OCI-M2 (cell line): Measurements from ENCODE around the gene SCN10A.

ENCODE experiments used
- DNase-seq: peaks from one replicate; lab custom pipeline; 2025; ENCODE audit not compliant: unreplicated experiment; lab: John Stamatoyannopoulos, UW

SCN10A gene

DNA sequence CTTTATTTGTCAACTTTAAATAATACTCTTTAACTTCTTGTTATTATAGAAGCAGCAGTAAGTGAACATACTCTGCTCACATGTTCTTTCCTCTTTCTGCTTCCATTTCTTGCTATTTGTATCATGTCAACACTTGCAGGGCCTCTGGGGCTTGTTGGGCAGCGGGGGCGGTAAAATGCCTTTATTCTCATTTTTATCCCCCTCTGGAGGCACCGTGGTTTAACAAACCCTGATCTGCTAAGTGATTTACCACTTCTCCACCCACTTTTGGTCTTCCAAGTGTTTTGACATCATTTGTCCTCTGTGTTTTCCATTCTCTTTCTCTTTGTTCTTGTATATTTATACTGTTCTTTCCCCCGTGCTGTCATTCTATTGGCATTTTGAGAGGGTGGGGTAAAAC is 33.9 kb downstream of the SCN10A start:
- DNase-seq: no peak

DNA sequence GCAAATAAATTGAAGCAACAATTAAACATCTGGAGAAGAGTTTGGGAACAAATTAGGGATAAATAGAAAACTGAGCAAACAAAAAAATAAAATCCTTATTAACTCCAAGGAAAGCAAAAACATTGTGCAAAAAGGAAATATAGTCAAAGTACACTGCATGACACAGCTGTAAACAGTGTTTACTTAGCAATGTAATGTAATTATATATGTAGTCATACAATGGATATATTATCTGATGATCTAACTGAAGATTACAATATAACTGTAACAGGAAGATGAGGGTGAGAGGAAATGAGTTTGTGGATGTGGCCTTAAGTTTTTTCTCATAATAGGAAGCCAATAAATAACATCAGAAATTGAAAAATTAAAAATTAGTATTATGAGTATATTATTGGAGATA is 42.5 kb downstream of the SCN10A start:
- DNase-seq: no peak

DNA sequence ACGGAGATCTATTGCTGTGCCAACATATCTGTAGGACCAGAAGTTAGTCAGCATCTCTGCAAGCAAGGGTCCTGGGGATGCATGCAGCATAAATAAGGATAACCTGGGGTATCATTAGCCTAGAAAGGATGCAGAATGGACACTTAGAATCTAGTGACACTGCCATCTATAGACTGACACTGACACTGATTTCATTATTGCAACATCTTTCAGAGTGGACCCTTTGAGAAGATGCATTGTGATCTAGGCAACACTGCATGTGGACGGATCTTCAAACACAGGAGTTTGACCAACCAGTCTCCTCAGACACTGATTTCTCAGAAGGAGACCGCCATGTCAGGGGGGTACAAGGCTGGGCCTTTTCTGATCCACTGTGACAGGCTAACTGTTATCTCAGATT is 52.4 kb downstream of the SCN10A start:
- DNase-seq: no peak

DNA sequence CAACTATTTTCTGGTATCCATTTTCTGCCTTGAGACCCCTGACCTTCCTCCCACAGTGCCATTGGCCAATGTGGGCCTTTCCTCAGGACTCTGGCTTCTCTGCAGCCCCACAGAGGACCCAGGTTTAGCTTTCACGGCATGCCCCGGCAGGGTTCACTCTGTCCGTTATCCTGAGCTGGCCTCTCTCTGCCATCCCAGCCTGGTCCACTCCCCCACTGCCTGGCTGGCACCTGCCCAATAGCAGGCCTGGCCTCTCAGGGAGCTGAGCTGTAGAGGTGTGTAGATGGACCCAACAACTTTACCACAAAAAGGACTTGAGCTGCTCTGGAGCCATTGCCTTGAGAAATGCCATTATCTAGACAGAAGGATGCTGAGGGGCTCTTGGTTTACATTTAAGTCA is 57.5 kb downstream of the SCN10A start:
- no peak for DNase-seq

DNA sequence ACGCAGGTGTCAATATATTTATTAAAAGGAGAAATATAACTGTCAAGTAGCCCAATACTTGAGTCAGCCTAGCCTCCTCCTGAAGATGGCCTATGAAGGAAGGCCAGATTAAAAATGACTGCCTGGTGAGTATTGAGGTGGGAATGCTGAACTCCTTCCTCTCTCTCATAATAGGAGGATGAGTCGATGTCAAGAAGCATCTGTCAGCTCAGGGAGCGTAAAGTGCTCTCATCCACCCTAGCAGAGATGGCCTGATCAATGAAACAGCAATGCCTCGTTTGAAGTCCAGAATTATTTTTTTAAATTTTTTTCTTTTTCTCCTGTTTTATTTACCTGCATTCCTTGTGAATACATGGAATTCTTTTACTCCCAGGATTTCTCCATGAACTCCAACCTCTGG is 58.3 kb downstream of the SCN10A start:
- no peak for DNase-seq

DNA sequence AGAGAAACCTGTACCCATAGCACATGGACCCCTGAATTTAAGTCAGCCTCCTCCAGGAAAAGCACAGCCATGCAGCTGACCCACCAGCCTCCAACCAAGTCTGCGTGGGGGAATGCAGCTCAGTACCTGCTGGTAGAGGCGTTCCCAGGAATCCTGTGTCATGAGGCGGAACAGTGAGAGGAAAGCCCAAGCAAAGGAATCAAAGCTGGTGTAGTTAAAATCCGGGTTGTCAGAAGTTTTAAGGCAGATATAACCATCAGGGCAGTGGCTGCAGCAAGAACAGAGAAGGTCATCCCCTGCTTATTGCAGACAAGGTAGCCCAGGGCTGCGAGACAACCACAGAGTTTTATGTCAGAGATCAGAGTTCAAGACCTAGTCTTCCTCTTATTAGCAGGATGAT is 59.1 kb downstream of the SCN10A start:
- DNase-seq: no peak

DNA sequence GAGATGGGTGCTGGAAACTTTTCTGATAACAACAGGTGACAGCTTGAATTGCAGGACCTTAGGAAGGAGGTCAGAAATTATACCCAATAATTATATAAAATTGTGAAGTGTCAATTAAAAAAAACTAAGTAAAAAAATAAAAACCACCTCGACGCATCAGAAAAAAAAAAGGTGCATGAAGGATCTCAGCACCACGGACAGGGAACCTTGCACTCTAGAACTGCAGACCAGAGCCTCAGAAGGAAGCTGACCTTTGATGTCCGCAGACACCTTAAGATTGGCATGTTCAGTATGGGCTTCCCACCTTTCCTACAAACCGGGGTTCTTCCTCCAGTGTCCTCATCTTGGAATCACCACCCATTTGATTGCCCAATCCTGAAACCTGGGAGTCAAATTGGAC is 60.9 kb downstream of the SCN10A start:
- DNase-seq: no peak

DNA sequence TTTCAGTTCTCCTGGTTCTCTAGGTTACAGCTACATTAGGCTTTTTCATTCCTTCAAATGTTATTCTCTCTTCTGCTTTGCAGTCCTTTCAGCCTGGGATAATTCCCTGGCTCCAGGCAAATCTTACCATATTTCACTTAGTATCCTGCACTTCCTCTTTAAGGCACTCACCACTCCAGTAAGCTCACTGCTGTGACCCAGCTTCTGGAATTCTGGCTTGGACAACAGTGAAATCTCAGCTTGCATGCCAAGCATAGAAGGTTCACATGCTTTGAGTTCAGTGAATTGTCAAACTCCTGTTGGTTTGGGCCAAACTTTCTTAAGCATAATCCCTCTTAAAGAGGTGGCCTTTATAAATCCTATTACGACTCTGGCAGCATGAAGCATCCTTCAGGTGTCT is 69.4 kb downstream of the SCN10A start:
- no peak for DNase-seq

DNA sequence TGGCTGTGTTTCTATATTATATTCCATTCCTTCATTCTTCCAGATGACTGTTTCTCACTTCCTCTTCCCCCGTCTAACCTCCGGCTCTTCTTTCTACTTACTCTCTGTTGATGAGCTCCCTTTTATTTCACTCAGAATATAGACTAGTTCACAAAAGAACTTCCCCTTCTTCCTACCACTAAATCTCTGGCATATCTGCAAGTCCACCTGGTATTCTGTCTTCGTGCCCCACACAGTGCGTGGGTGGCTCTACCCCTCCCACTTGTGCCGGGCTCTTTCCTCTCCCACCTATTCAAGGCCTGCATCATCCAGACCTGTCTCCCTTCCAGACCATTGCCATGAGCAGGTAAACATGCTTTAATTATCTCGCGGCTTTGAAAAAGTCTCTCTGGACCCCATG is 73.0 kb downstream of the SCN10A start:
- no peak for DNase-seq

DNA sequence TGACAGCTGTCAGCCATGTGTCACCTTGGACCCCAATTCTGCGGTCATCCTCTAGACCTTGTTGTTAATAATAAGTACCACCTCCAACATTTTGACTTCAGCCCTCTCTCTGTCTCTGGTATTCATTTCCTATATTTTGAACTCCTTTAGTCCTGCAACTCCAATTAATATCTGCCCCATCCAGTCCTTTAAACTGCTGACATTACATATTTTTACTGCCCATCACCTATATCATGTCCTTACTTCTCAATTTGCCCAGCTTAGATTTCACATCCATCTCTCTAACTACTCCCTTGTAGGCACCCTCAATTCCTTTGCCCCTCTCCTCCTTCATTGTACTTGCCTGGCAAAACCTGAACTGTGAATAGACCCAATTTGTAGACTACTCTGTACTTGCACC is 73.5 kb downstream of the SCN10A start:
- no peak for DNase-seq

DNA sequence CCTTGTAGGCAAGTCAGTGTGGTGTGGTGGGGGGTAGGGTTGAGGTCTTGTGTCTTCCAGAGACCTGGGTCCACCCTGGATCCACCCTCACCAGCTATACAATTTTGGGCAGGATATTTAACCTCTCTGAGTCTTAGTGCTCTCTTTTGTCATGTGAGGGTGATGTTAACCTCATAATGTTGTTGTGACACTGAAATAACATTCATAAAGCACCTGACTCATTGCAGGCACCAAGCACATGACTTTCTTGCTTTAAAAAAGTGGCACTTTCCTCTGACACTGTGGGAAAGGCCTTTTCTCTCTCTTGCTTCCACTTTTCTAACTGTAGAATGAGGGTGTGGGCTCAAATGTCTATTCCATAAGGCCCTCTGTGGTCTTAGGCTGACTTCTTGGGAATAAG is 75.5 kb downstream of the SCN10A start:
- no peak for DNase-seq

DNA sequence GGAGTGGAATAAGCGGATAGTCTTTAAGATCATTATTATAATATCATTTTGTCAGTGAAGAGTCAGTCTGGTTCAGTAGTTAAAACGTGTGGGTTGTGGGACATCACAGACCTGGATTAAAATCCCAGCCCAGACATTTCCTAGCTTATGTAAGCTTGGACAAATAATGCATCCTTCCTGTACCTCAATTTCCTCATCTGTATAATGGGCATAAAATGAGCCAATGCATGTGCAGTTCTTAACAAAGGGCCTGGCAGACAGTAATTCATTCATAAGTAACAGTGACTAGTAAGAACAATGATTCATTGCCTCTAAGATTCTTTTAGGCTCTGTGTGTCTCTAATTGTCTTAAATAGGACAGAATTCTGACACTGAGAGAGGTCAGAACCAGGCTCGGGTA is 76.1 kb downstream of the SCN10A start:
- no peak for DNase-seq

DNA sequence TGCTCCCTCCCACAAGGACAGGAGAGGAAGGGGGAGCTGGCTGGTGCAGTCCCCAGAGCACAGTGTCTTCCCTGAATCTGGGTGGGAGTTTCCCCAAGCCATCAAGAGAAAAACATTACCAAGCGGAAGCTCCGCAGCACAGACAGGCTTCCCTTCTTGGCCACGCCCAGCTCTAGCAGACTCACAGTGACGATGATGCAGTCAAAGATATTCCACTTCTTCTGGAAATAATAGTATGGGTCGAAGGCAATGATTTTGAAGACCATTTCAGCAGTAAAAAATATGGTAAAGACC is 76.7 kb downstream of the SCN10A start:
- DNase-seq: no peak

DNA sequence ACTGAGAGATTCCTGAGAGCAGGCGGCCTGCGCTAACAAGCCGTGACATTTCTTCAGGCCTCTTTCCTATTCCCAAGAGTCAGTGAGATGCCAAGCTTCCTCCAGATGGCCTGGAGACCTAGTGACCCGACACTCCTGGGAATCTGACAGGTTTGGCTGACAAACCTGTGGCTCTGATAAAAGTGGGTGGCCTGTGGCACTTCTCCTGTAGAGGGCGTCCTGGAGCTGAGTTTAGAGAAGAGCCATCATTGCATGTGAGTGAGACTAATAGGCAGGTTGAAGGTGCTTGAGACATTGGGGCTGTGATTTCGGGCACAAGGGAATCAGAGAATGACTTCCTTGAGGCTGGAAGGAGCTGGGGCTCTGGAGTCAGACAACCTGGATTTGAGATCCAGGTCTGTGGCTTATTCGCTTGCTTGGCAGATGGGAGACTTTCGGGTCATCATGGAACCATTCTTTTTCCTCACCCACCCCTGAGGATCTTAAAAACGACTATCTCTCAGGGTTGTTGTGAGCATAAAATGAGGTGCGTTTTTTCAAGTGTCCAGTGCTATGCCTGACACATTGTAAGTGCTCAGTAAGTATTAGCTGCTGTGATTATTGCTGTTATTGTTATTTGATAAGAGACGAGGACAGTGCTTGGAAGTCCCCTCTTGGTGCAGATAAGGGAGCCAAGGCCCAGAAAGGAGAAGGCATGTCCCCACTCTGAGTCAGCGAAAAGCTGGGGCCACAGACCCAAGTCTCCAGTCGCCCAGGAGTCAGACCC is 77.2 kb downstream of the SCN10A start:
- no peak for DNase-seq

DNA sequence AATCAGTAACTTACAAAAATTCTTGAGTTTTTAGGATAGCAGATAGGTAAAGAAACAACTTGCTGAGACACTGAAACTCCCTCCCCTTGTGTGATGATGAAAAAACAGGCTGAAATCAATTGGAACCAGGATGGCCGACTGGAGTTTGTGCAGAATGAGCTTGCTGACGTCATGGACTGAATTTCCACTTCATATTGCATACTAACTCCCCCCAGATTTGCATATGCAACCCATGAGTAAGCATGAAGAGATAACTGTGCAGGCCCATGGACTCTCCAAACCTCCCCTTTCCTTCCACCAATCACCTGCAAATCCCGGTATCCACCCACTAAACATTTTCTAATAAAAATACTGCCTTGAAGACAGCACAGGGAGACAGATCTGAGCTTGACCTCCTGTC is 84.5 kb downstream of the SCN10A start:
- no peak for DNase-seq

DNA sequence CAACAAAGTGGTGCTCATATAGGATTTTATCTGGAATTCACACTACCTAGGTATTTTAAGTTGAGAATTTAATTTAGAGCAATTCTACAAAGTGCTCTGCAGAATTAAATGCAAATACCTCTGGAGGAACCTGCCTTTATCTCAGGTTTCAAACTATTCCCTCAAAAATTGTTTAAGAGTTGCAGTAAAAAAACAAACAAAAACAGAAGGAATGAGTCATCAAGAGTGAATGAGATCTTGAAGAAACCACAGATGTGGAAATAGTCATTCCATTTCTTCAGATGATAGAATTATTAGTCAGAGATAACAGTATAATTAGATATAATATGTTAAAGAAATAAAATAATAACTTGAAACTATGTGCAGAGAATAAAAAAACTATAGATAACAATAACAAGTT is 85.7 kb downstream of the SCN10A start:
- no peak for DNase-seq

DNA sequence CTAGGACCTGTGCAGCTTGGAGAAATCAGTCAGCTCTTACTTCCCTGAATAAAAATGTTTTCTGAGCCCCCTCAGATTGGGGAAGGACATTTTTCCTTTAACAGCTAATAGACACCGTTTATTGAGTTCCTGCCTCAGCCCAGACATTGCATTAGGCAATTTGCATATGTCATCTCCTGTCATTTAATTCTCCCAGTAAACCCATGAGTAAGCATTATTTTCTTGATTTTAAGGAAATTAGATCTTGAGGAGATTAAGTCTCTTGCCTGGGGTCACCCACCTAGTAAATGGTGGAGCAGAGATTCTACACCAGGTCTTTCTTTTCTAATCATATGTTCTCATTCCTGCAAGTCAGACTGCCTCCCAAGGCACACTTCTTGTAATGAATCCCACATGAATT is 88.0 kb downstream of the SCN10A start:
- no peak for DNase-seq

DNA sequence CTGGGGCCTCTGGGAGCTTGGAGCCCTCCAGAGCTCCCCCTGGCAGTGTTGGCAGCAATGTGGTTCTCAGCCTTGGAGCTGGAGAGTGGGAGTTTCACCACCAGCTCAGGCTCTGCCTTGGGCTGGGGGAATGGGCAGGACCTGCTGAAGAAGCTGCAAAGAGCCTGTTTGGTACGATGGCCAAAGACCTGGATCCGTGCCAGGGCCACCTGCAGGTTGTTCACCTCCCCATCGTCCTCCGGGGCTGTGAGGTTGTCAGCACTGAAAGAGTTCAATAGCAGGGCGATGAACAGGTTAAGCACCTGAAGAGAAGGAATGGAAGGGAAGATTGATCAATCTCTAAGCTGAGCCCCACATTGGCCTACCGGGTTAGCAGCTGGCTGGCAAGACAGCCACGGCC is 89.3 kb downstream of the SCN10A start:
- DNase-seq: no peak

DNA sequence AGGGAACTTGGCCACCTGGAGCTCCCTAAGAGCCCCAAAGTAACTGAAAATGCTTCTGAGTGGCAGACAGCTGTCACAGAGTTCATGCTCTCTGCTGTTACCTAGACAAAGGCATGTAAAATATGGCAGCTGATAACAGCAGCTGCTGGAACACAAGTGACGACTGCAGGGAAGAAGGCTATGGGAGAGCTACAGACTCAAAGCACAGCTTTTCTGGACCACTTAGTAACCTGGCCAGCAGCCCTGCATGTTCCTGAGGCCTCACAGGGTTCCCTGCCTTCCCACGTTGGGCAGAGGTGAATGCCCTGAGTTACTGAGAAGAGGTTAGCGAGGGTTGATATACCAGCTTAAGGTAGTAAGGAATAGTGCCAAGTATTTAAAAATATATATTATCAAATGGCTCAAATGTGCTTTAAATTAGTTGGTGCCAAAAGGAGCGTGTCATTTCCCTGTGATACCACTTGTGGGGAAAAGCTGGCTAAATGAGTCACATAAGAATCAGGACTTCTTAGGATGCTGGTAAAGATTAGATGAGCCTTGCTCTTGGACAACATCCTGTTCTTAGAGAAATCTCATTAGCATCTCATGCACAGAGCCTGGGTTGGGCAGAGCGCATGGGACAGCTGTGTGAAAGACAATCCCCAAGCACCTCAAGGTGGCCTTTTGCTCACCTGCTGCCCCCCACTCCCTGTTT is 90.1 kb downstream of the SCN10A start:
- no peak for DNase-seq

DNA sequence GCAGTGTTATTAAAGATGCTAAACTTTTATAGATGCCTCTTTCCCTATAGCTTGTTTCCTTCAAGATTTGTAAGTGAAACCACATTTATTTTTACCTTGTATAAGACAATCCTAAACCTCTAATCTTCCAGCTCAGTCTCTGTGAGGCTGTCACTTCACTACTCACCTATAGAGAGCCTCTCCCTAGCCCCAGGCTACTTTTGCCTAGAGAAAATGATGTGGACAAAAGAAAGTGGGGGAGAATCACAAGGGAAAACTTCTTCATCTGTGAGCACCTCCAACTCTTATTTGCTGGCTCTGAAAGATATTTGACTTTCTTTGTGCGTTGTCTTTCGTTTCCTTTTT is 91.7 kb downstream of the SCN10A start:
- DNase-seq: no peak

DNA sequence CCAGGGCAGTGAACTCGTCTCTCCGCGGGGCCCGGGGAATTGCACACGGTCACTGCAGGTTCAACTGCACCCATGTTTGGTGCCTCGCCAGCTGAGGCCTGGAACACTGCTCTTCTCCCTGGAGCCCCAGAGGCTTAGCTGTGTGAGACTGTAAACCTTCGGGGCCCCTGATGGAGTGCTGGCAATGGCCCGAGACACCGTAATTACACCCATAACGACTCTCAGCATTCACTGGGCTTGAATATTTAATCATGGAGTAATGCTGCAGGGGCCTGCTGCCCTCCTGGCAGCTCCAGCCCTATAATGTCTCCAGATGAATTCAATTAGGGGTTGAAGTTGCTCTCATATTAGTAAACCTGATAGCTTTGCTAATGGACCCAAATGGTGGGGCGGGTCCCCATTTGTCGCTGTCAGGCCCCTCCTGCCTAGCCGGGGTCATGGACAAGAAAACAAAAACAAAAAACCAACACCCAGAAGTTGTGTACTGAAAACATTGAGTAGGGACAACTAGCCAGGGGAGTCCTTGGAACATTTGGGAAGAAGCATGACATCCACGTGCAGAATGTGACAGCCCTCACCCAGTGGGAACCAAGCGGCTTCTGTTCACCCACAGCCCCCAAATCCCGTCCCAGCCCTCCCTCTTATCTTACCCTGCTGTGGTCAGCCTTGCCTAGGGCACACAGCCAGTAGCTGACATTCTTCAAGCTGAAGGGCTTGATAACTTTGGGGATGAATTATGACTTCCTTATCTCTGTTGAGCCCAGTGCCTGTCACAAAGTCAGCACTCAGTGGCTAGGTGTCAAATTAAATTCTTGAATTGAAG is 92.2 kb downstream of the SCN10A start:
- DNase-seq: no peak

DNA sequence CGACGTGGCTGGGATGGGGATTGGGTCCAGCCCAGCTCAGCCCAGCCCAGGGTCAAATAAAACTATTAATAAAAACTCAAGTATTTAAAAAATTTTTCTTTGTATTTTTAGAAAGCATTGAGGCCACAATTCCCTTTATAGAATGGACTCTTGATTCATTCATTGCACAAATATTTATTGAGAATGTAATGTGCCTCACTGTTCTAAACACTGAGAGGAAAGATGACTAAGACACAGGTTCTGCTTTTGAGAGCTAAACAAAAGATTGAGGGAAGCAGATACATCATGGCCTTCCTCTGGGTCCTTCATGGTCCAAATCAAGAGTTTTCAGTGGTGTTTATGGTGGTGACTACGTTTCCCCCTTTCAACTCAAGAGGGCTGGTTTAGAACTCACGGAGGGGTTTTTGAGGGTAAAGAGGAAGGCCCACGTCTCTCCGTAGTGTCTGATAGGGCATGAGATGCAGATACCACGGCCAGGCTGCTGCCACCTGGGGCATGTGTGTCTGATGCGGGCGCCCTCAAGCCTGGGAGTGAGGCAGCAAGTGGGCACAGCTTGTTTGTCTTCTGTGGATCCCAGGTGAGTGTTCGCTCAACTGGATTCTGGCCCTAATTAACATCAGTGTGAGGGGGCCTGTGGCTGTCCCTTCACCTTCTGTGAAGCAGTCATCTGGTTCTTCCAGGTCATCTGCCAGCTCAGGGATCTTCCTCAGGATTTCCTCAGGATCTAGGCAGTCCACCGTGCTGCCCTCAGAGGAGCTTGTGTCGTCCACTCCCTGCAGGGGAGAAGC is 93.0 kb downstream of the SCN10A start:
- DNase-seq: no peak
